HK-2 (cell line): ENCODE measurements around the gene BPIFA1.

Experiments used
- DNase-seq: peaks from one replicate; pipeline ENCODE4 v3.0.0-alpha.2; 2018; ENCODE audit not compliant: unreplicated experiment

BPIFA1 gene

DNA sequence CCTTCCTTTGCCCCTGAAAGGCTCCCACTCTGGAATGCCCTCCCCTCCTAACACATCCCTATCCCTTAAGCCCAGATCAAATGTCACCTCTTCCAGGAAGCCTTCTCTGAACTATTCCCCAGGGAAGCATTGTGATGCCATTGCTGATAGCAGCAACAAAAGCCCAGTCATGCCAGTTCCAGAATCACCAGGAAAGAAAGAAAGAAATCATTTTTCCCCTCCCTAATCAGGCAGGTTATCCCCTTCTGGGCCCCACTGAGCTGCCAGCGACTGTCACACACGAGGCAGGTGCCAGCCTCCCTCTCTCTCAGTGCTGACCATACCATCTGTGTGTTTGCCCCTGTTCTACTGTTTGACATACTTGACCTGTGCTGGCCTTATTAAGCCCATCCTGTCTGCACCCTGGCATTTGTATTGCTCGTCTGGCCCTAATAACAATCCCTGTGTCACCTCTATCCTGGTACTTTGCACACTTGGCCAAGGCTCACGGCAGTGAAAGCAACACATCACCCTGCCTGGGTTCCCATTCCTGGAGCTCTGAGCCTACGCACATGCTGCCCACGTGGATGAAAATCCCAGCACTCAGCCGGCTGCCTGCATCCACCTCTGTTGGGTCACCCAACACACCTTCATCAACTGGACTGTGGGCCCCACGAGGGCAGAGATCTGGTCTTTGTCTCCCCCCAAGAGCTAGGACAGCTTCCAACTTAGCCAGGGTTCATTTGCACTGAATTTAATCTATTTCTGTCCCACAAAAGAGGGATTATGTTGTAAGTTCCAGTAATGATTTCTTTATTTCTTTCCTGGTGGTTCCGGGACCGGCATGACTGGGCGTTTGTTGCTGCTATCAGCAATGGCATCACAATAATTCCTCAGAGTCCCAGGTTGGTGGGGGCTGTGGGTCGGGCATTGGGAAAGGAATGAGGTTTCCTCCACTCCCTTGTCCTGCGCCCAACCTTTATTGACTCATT, 42.0 kb downstream of the BPIFA1 start:
- DNase-seq: no peak

DNA sequence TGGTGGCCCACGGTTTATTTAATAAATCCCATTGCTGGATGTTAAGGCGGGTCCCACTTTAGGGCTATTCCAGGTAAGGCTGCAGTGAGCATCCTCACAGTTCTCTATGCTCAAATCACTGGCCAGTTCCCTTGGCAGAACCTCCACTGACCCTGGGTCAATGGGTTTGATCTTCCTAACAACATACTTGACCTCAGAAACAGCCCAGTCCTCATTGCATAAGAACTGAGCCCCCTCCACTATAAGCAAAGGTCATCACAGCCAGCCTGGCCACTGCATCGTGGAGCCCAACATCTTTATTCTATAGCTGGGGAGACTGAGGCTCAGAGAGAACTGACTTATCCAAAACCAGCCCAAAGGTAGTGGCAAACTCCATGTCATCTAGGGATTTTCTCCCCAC, 42.9 kb downstream of the BPIFA1 start:
- no peak for DNase-seq

DNA sequence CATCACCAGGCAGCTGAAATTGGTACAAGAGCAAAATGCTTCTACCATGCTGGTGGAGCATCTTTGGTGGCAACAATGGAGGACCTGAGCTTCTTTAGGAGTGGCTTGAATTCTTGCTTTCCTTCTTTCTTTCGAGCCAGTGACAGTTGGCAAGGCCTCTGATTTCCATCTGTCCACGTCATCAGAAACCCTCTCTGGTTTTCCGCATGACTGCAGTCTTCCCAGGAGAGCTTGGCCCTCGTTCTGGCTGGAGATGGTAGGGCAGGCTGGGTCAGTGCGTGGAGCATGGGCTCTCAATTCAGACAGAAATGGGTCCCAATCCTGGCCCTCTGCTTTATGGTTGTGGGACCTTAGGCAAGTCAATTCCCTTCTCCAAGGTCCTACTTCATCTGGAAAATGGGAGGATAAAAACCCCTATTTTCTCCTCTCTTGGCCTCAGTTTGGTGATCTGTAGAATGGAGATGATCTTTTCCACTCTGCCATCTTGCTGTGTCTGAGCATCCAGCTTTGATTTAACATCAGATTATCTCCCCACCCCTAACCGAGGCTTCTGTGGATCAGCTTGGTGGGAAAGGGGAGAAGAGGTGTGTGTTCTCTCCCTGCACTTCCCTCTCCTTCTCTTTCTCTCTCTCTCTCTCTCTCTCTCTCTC, 43.6 kb downstream of the BPIFA1 start:
- peak; percentile 52 for DNase-seq

DNA sequence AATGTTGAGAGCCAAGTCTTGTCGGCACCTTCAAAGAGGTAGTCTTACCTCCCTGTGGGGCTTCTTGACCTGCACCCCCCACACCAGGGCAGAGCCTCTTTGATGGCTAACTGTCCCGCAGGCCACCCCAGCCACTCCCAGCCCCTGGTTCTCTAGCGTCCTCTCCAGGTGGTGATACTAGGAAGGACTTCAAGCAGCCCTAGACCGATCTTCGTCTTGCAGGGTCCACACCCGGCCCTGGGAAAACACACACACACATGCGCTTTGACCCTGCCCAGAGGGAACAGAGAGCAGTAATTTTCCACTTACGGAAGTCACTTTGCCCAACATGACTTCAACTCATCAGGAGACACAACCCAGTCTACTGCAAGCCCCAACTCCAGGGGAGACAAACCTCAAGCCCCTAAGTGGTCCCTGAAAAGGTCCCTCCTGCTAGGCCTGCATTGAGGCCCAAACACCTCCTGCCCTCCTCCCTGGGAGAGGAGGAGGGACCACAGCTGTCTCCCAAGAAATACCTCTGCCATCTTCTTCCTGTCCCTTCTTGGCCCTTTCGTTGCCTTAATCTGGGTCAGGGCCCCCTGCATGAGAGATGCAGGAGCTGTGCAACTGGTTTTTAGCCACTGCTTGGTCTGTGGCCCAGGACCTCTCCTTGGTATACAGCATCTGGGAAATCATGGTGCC, 44.3 kb downstream of the BPIFA1 start:
- no peak for DNase-seq

DNA sequence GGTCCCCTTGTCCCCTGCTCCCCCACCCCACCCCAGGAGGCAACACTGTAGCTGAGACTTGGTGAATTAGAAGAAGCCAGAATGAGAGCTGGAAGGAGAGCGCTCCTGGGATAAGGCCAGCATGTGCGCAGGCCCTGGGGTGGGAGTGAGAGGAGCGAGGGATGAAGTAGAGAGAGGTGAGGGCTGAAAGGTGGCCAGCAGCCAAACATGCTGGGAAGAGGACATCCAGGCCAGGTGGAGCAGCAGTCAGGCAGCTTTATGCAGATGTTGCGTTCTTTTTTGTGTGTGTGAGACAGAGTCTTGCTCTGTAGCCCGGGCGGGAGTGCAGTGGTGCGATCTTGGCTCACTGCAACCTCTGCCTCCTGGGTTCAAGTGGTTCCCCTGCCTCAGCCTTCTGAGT, 45.0 kb downstream of the BPIFA1 start:
- DNase-seq: no peak

DNA sequence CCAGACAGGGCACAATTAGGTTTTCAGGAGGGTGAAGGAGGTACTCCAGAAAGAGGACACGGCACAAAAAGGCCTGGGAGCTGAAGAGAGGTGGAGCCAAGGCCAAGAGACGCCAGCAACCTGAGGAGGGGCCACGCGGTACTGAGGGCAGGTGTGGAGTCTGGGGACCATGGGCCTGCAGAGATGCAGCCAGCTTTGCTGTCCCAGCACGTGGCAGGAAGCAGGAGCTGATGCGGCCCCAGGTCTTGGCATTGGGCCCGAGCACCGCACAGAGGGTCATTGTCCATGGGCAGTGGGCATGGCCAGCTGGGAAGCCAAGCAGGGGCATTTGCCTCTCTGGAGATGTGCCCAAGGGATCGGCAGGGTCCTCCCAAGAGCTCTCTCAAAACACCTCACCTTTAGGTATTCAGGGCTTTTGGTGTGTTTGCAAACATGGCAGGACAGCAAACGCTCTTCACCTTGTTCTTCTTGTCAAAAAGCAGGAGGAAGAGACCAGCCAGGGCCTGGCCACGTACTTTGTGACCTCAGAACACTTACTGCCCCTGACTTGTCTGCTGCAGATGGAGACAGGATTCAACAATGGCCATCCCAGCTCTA, 45.9 kb downstream of the BPIFA1 start:
- DNase-seq: no peak

DNA sequence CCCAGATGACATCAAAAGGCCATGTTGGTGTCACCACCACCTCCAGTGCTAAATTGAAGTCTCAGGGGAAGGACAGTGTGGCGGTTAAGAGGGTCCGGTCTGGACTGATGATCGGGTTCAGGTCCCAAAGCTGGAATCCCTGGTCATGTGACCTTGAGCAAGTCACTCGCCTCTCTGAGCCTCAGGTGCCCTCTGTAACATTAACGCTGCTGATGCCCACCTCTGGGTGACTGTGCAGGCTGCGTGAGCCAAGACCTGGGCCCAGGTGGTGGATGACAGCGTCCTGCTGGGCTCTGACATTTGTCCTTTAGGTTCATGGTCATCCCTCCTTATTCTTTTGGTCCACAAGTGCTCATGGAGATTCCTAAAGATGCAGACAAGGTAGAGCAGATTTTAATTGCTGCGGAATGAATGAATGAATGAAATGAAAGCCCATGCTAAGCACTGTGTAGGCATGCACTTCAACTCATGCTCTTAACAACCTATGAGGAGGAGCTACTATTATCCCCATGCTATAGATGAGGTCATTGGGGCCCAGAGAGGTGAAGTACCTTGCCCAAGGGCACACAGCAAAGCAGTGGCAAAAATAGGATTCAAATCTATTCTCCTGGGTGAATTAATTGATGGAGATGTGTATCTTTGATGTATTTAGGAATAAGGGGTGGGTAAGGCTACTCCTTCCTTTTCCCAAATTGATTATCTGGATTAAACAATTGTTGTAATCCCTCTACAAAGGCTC, 46.6 kb downstream of the BPIFA1 start:
- DNase-seq: no peak

DNA sequence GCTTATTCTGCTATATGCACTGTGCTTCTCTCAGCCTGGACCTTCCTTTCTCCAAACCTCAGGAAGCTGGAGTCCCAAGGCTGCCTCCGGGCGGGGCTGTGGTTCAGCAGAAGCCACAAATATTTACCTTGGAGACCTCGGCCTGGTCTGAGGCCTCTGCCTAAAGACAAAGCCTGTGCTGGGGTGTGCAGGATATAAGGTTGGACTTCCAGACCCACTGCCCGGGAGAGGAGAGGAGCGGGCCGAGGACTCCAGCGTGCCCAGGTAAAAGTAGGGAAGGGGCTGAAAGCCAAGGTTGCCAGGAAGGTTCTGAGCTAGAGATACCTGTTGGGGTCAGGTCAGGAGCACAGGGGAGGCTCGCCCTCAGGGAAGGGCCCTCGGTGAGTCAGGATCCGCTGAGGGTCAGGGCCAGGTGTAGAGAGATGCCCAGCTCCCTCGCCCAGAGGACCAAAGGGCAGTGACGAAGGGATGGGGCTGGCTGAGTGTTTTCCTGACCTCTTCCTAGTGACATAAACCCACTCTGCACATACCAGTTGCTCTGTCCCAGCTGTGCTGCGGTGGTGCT, 47.3 kb downstream of the BPIFA1 start, which contains the start of gene BPIFB1:
BPIFB1 (plus strand) TSS at position 224 of the 565 bp plus-strand sequence. CDS start 2,860 bp downstream, outside the sequence.
- DNase-seq: no peak

DNA sequence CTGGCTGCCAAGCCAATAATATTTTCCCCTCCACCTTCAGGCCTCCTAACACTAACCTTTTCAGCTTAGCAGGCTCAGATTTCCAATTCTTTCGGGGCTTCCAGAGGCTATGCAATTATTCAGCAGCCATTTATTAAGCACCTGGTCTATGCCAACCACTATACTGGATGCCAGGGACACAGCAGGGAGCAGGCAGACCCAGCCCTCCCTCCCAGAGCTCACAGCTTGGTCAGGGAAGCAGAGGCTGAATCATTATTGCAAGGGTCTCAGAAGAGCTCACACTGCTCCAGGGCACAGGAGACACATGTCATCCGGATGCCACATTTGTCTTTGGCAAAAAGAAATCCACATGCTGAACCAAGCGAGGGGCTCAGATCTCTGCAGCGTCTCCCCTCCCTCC, 48.5 kb downstream of the BPIFA1 start:
- DNase-seq: no peak

DNA sequence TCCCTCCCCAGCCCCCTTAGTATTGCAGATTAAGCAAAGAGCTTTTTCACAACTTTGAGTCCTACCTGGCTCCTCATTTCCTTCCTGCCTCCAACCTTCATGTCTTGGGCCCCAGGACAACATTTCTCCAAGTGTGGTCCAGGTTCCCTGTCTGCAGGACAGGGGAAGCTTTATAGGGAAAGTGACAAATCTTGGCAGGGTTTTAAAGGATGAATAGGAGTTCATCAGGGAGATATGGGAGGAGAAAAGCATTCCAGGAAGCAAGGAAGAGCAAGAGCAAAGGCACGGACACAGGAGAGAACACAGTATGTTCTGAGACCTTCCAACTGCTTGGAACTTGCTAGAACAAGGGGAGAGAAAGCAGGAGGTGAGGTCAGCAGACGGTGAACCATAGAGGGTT, 49.1 kb downstream of the BPIFA1 start:
- no peak for DNase-seq

DNA sequence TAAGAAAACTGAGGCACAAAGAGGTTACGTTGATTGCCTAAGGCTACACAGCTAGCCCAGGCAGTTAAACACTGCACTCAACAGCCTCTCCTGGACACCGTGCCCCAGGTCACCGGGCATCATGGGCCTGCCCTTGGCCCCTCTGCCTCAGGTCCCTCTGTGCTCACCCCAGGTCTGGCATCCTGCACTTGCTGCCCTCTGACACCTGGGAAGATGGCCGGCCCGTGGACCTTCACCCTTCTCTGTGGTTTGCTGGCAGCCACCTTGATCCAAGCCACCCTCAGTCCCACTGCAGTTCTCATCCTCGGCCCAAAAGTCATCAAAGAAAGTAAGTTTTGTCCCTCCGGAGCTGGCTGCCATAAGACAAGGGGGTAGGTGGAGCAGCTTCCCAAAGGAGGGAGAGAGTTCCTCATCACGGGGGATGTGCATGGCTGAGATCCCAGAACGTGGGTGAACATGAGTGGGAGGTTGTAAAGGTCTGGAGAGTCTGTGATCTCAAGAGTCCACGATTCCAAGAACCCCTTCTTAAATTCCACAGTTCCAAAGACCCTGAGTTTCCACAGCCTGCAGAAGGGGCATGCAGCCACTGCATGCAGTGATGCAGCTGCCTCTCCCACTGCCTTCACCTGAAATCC, 50.2 kb downstream of the BPIFA1 start:
- no peak for DNase-seq

DNA sequence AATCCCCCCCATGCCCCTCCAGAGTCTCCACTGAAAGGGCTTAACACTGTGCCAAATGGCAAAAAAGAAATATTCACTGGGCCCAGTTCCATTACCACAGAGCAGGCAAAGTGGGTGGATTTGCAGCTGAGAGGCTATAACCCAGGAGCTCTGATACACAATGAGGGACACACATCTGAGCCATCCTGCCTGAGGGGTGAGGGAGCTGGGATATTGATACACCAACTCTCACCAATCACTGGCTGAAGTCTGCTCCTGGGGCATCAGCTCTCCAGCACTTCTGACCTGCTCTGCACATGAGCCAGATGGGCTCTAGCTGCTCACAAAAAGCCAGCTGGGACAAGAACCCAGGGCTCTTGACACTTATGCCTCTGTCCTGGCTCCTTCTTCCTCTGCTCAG, 52.1 kb downstream of the BPIFA1 start:
- DNase-seq: no peak

DNA sequence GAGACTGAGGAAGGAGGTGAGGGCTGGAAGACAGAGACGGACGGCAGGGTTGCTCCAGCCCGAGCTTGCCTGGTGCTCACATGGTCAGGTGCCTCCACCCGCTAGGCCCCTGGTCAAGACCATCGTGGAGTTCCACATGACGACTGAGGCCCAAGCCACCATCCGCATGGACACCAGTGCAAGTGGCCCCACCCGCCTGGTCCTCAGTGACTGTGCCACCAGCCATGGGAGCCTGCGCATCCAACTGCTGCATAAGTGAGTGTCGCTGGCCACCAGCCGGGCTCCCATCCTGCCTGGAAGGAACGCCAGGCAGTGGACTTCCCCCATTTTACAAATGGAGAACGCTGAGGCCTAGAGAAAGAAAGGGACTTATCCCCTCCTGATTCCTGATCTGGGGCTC, 55.1 kb downstream of the BPIFA1 start:
- no peak for DNase-seq

DNA sequence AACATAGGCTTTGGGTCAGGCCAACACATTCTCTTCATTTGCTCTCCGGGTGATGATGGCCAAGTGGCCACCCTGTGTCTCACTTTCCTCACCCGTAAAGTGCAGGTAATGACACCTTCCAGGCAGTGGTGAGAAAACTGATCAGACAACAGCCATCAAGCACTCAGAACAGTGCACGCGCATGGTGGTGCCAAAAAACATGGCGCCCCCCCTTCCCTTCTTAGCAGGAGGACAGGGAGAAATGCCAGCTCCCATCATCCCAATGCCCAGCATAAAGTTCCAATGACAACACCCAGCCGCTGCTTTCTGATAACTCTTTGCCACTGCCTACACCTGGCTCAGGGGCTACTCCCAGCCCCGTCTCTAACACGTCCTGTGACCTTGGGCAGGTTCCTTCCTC, 55.6 kb downstream of the BPIFA1 start:
- no peak for DNase-seq

DNA sequence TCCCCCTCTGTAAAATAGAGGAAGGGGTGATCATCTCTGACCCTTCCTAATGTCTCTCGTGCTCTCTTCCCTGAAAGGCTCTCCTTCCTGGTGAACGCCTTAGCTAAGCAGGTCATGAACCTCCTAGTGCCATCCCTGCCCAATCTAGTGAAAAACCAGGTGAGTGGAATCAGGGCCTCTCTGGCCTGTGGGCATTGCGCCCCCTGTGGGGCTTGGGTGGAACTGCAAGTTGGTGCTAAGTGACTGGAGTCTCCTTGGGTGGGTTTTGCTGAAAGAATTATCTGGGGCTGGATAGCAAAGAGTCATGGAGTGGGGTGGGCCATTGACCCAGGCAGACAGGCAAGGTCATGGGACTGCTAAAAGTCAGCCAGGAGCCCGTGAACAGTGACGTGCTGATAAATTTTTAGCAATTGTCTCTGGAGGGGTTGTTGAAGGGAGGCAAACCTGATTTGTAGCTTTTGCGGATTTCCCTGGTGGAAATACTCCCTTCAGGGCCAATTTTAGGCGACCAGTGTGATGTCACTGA, 56.1 kb downstream of the BPIFA1 start:
- DNase-seq: peak; percentile 65
